PC-9 (cell line): ENCODE data around the gene TCP10L. TPM values are rescaled to one million over a fixed set of nuclear protein-coding genes. Genes with fewer than 3 reads are reported as not detected.
"Not testable (repeated sequence)": the region's sequence is repeated elsewhere in the genome, so short reads cannot be mapped to it uniquely, and the experiment has no call there.

ENCODE experiments used
- BruUV-seq: library from RNA; stranded (reverse); fragments of 400-500 nt; replicated peaks from 2 replicates; lab custom pipeline; 2021; lab: Mats Ljungman, UMichigan
- CTCF ChIA-PET: fragments of 300-600 bp; sonication (Branson Sonifier 250); formaldehyde crosslinking; loops from one replicate; lab custom pipeline; 2022; ENCODE audit warnings: antibody characterized with exemption; lab: Charles Lee
- POLR2A ChIA-PET: fragments of 300-600 bp; sonication (Branson Sonifier 250); formaldehyde crosslinking; loops from one replicate; lab custom pipeline; 2022; ENCODE audit warnings: antibody characterized with exemption; ENCODE audit not compliant: unreplicated experiment; lab: Charles Lee
- DNase-seq, 2 experiments: peaks; one replicate each; pipeline versions ENCODE4 v3.0.0 to v3.0.0-alpha.2; 2015 to 2022; ENCODE audit warnings: mixed read lengths in 1 of 2
- H2AFZ ChIP-seq: fragments of 200-600 bp; sonication (generic); 2 replicates; pipeline ENCODE4 v1.8.1; 2017; ENCODE audit warnings: antibody characterized with exemption
- H3F3A ChIP-seq: fragments of 200-600 bp; sonication (generic); 2 replicates; pipeline ENCODE4 v1.8.1; 2017; ENCODE audit warnings: antibody characterized with exemption, mild to moderate bottlenecking, low read depth; ENCODE audit not compliant: insufficient read depth
- H3K27ac ChIP-seq: fragments of 200-600 bp; sonication (generic); 2 replicates; pipeline ENCODE4 v1.6.1; 2016; ENCODE audit warnings: mixed run types
- H3K27me3 ChIP-seq: fragments of 200-600 bp; sonication (generic); 2 replicates; pipeline ENCODE4 v1.6.1; 2016; ENCODE audit warnings: low read depth, mixed run types; ENCODE audit not compliant: insufficient read depth
- H3K36me3 ChIP-seq: fragments of 200-600 bp; sonication (generic); 2 replicates; pipeline ENCODE4 v1.6.1; 2016; ENCODE audit warnings: low read depth, mixed run types
- H3K4me1 ChIP-seq: fragments of 200-600 bp; sonication (generic); replicated peaks from 2 replicates; pipeline ENCODE4 v1.6.1; 2016; ENCODE audit warnings: mixed run types; ENCODE audit not compliant: insufficient read depth
- H3K4me2 ChIP-seq: fragments of 200-600 bp; sonication (generic); 2 replicates; pipeline ENCODE4 v1.6.1; 2017; ENCODE audit warnings: mixed run types
- H3K4me3 ChIP-seq: fragments of 200-600 bp; sonication (generic); 2 replicates; pipeline ENCODE4 v1.6.1; 2016; ENCODE audit warnings: mixed run types
- H3K79me2 ChIP-seq: fragments of 200-600 bp; sonication (generic); 2 replicates; pipeline ENCODE4 v1.6.1; 2017; ENCODE audit warnings: low read depth, mixed run types
- H3K9me2 ChIP-seq: fragments of 200-600 bp; sonication (generic); 2 replicates; pipeline ENCODE4 v1.8.1; 2017; ENCODE audit warnings: mild to moderate bottlenecking; ENCODE audit not compliant: insufficient read depth
- H3K9me3 ChIP-seq: fragments of 200-600 bp; sonication (generic); 2 replicates; pipeline ENCODE4 v1.8.1; 2016; ENCODE audit warnings: low read depth; ENCODE audit not compliant: insufficient read depth
- H4K20me1 ChIP-seq: fragments of 200-600 bp; sonication (generic); 2 replicates; pipeline ENCODE4 v1.8.1; 2017; ENCODE audit not compliant: insufficient read depth
- CTCF ChIP-seq: fragments of 200-600 bp; sonication (generic); conservative IDR thresholded peaks from 2 replicates; pipeline ENCODE4 v1.6.1; 2017; ENCODE audit warnings: mixed run types, antibody characterized with exemption, mild to moderate bottlenecking, moderate library complexity
- EZH2 ChIP-seq: fragments of 200-600 bp; sonication (generic); IDR thresholded peaks from 2 replicates; pipeline ENCODE4 v1.8.0; 2017; ENCODE audit warnings: antibody characterized with exemption, low read depth
- intact Hi-C: fragments of 100-400 bp; cut with micrococcal nuclease; formaldehyde crosslinking; loops from one replicate; pipeline ENCODE4 v1.10.0; 2022; ENCODE audit not compliant: unreplicated experiment
- total RNA-seq: library from RNA; stranded (reverse); gene quantifications from 2 replicates; pipeline ENCODE4 v1.2.3, GENCODE V29; 2021

The TCP10L gene
- total RNA-seq, 1 experiment from 2014 or later: 0.68 TPM

GRCh38 chr21:32532636-32533035 lies 52.7 kb downstream of the TCP10L start:
- TF ChIP-seq CTCF (no peak), EZH2 (no peak)
- Histone ChIP-seq H4K20me1 (no peaks in the 10 kb centered on the region), H3F3A (no peaks in the 10 kb centered on the region), H3K4me2 (no peak overlapping the region), H3K27me3 (no peaks in the 10 kb centered on the region), H3K27ac (no peak overlapping the region), H3K36me3 (no peaks in the 10 kb centered on the region), H2AFZ (no peak overlapping the region), H3K4me1 (no peaks in the 10 kb centered on the region), H3K9me3 (no peaks in the 10 kb centered on the region), H3K9me2 (no peaks in the 10 kb centered on the region), H3K4me3 (no peak overlapping the region), H3K79me2 (no peaks in the 10 kb centered on the region)
- no TSS peak for BruUV-seq
- intact Hi-C loops: no loop called here
- POLR2A ChIA-PET: no interaction called here
- no peak for DNase-seq
- CTCF ChIA-PET: no interaction called here

- H3K4me3 ChIP-seq, H2AFZ ChIP-seq, H4K20me1 ChIP-seq, CTCF ChIA-PET, H3K27me3 ChIP-seq, H3K4me2 ChIP-seq, H3K36me3 ChIP-seq, BruUV-seq, H3K4me1 ChIP-seq, H3K27ac ChIP-seq, H3K9me2 ChIP-seq, H3K79me2 ChIP-seq, H3F3A ChIP-seq, DNase-seq, H3K9me3 ChIP-seq, intact Hi-C loops: not testable (repeated sequence)
- POLR2A ChIA-PET: interaction anchor here (0.6 kb wide), 1 partner anchor 851 kb away, joined by 3 read pairs; no protein-coding TSS in a partner anchor
Observed at GRCh38 chr21:32531561-32531960, 53.8 kb downstream of the TCP10L start.

GRCh38 chr21:32530809-32531208 lies 54.5 kb downstream of the TCP10L start:
- H3K4me1 ChIP-seq, H2AFZ ChIP-seq, H3K4me2 ChIP-seq, H3K79me2 ChIP-seq, CTCF ChIA-PET, H3K4me3 ChIP-seq, H3K27me3 ChIP-seq, H3F3A ChIP-seq, BruUV-seq, H3K36me3 ChIP-seq, H3K9me2 ChIP-seq, H3K9me3 ChIP-seq, intact Hi-C loops, H3K27ac ChIP-seq, DNase-seq, H4K20me1 ChIP-seq: not testable (repeated sequence)
- POLR2A ChIA-PET: interaction anchor here (0.6 kb wide), 1 partner anchor 850 kb away, joined by 3 read pairs; no protein-coding TSS in a partner anchor

- Histone ChIP-seq H3K79me2 (no peaks in the 10 kb centered on the region), H3K4me1 (no peaks in the 10 kb centered on the region), H3F3A (no peaks in the 10 kb centered on the region), H3K27me3 (no peaks in the 10 kb centered on the region), H2AFZ (no peak overlapping the region), H3K4me2 (no peak overlapping the region), H3K36me3 (no peaks in the 10 kb centered on the region), H3K9me3 (no peaks in the 10 kb centered on the region), H3K9me2 (no peaks in the 10 kb centered on the region), H4K20me1 (no peaks in the 10 kb centered on the region), H3K4me3 (no peak overlapping the region), H3K27ac (no peak overlapping the region)
- no peak for DNase-seq
- intact Hi-C loops: no loop called here
- TF ChIP-seq EZH2 (no peak), CTCF (no peak)
- ChIA-PET CTCF (no interaction called here), POLR2A (no interaction called here)
- BruUV-seq: no TSS peak
Observed at GRCh38 chr21:32529679-32530078, 55.6 kb downstream of the TCP10L start.
